ENCODE measurements around the gene PRTN3.

The PRTN3 gene

DNA sequence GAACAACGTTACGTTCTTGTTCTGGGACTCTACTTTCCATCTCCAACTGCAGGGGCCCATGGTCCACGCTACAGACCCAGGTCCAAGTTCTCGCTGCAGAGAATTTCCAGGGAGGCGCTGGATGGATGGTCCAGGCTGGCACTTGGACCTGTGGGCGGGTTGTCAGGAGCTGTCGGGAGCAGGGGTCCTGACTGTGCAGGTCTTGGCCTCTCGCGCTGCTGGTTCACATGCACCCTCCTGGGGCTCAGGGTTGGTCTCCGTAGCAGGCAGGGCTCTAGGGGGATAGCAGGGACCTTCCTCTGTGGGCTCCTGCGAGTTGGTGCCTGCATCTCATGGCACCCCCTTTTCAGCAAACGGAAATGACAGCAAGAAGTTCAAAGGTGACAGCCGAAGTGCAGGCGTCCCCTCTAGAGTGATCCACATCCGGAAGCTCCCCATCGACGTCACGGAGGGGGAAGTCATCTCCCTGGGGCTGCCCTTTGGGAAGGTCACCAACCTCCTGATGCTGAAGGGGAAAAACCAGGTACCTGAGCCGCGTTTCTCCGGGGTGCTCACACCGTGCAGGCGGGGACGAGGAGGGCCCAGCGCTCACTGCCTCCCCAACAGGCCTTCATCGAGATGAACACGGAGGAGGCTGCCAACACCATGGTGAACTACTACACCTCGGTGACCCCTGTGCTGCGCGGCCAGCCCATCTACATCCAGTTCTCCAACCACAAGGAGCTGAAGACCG is 36.9 kb upstream of the PRTN3 start:
- DNase-seq = no peak

DNA sequence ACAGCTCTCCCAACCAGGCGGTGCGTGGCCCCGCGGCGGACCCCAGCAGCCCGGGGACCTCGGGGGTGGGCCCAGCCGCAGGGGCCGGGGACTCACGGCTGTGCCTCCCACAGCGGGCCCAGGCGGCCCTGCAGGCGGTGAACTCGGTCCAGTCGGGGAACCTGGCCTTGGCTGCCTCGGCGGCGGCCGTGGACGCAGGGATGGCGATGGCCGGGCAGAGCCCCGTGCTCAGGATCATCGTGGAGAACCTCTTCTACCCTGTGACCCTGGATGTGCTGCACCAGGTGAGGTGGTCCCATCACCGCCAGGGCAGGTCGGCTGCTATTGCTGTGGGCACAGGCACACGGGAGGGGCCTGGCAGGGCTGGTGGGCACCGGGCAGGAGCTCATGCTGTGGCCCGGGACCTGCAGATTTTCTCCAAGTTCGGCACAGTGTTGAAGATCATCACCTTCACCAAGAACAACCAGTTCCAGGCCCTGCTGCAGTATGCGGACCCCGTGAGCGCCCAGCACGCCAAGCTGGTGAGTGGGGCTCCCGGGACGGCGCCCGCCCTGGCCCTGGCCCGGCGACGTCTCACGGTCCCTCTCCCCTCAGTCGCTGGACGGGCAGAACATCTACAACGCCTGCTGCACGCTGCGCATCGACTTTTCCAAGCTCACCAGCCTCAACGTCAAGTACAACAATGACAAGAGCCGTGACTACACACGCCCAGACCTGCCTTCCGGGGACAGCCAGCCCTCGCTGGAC is 36.2 kb upstream of the PRTN3 start:
- no peak for DNase-seq

DNA sequence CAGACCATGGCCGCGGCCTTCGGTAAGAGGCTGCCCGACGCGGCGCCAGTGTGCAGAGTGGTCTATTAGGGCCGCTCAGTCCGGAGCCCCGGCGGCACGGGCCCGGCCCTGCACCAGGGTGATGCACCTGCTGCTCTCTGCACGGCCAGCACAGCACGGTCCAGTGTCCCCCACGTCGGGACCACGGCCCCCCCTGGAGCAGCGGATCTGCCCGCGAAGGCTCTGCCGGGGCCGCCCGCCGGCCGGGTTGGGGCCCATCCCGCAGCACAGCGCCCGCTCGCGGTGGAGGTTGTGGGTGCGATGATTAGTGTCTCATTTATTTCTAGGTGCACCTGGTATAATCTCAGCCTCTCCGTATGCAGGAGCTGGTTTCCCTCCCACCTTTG is 35.6 kb upstream of the PRTN3 start:
- no peak for DNase-seq

DNA sequence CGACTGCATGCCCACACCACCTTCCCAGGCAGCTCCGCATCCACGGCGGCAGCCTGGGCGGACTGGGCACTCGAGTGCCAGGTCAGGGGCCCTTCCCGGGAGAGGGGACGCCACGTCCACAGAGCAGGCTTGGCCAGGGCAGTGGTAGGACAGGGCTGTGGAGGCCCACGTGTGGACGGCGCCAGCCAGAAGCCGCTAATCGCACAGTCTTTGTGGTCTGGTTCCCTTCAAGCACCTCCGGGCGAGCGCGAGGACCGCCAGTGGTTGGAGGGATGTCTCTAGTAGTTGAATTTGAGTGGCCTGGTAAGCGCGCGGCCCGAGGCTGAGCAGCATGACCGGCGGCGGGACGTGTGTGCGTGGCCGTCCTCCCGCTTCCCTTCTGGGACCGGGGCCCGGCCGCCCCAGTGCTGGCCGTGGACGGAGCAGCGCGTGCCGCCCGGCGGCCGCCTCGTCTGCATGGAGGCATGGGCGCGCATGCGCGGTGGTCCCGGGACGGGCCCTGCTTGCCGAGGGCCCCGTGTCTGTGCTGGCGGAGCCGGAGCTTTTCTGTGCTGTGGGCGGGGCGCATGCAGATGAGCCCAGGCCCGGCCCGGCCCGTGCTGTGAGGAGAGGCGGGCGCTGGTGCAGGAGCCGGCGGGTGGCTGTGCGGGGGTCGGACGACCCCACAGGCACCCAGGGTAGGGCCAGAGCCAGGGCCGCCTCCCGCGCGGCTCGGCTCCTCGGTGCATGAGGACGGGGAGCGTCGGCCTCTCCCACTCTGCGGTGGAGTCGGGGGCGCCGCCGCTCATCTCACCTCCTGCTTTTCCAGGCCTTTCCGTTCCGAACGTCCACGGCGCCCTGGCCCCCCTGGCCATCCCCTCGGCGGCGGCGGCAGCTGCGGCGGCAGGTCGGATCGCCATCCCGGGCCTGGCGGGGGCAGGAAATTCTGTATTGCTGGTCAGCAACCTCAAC is 34.9 kb upstream of the PRTN3 start:
- DNase-seq = no peak

DNA sequence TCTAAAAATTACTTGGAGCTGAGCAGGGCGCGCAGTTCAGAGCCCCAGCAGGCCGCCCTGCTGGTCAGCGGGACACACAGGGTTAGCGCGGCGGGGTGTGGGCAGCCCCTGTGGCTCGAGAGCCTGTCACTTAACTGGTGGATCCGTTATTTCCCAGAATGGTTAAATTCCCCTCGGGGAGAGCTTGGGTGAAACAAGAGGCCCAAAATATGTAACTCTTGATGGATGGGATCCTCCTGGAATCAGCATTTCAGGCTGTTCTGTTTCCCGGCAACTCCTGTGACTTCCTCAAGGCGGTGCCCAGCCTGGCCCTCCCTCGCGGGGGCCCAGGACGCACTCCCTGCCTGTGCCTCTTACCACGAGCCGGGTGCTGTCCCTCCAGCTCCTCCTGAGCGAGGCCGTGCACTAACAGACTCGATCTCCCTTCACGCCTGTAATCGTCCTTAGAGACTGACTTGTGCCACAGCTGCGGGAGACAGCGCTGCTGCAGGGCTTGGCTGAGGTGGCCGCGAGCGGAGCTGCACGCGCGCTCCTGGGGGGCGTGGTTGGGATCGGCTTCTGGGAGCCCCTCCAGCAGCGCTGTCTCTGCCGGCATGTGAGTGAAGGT is 33.9 kb upstream of the PRTN3 start:
- no peak for DNase-seq

DNA sequence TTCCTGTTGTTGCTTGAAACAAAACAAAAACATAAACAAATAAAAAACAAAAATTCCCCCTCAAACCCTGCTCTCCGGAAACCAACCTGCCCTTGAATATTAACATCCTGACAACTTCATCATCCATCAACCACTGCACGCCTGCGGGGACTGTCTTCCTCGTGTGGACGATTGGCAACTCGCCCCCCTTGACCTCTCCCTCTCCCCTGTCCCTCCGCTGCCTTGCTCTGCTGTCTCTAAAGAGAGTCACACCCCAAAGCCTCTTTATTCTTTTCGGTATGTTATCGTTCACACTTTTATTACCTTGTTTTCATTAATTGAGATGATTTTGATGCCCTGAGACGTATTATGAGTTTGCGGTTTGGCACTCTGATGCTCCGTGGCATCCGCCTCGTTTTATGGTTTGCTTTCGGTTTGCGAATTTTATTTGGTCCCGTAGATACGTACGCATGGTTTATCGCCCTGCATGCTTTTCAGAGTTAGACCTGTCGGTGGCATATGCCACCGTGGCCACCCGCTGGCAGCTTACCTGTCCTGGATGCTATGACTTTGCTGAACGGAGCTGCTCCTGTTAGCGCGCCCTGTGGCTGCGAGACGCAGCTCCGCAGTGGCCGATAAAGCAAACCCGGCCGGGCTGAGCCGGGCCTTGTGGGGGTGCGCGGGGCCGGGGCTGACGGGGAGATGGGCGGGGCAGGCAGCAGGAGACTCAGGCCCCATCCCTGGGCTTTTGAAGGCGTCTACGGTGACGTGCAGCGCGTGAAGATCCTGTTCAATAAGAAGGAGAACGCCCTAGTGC is 33.0 kb upstream of the PRTN3 start:
- DNase-seq = no peak

DNA sequence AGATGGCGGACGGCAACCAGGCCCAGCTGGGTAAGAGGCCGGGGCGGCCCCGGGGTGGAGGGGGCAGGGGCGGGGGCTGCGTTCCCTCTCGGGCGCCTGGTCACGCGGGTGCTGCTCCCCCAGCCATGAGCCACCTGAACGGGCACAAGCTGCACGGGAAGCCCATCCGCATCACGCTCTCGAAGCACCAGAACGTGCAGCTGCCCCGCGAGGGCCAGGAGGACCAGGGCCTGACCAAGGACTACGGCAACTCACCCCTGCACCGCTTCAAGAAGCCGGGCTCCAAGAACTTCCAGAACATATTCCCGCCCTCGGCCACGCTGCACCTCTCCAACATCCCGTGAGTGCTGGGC is 32.4 kb upstream of the PRTN3 start:
- DNase-seq = no peak

DNA sequence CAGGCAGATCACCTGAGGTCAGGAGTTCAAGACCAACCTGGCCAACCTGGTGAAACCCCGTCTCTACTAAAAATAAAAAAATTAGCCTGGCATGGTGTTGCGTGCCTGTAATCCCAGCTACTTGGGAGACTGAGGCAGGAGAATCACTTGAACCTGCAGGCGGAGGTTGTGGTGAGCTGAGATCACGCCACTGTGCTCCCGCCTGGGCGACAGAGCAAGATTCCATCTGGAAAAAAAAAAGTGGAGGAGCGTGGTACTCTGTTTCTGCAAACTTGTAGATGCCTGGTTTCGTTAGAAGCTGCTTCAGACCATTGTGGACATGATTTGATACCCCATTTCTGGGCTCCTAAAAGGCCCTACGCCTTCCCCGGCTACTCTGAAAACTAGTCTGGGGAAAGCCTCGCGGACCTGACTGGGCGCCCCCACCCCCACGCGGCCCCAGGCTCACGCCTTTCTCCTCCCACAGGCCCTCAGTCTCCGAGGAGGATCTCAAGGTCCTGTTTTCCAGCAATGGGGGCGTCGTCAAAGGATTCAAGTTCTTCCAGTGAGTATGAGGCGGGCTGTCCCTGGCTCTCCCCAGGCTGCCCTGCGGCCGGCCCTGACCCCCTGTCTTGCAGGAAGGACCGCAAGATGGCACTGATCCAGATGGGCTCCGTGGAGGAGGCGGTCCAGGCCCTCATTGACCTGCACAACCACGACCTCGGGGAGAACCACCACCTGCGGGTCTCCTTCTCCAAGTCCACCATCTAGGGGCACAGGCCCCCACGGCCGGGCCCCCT is 30.5 kb upstream of the PRTN3 start:
- no peak for DNase-seq

DNA sequence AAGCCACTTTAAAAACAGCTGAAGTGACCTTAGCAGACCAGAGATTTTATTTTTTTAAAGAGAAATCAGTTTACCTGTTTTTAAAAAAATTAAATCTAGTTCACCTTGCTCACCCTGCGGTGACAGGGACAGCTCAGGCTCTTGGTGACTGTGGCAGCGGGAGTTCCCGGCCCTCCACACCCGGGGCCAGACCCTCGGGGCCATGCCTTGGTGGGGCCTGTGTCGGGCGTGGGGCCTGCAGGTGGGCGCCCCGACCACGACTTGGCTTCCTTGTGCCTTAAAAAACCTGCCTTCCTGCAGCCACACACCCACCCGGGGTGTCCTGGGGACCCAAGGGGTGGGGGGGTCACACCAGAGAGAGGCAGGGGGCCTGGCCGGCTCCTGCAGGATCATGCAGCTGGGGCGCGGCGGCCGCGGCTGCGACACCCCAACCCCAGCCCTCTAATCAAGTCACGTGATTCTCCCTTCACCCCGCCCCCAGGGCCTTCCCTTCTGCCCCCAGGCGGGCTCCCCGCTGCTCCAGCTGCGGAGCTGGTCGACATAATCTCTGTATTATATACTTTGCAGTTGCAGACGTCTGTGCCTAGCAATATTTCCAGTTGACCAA is 29.8 kb upstream of the PRTN3 start:
- no peak for DNase-seq

DNA sequence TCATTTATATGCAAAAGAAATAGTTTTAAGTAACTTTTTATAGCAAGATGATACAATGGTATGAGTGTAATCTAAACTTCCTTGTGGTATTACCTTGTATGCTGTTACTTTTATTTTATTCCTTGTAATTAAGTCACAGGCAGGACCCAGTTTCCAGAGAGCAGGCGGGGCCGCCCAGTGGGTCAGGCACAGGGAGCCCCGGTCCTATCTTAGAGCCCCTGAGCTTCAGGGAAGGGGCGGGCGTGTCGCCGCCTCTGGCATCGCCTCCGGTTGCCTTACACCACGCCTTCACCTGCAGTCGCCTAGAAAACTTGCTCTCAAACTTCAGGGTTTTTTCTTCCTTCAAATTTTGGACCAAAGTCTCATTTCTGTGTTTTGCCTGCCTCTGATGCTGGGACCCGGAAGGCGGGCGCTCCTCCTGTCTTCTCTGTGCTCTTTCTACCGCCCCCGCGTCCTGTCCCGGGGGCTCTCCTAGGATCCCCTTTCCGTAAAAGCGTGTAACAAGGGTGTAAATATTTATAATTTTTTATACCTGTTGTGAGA is 29.2 kb upstream of the PRTN3 start:
- DNase-seq = no peak

DNA sequence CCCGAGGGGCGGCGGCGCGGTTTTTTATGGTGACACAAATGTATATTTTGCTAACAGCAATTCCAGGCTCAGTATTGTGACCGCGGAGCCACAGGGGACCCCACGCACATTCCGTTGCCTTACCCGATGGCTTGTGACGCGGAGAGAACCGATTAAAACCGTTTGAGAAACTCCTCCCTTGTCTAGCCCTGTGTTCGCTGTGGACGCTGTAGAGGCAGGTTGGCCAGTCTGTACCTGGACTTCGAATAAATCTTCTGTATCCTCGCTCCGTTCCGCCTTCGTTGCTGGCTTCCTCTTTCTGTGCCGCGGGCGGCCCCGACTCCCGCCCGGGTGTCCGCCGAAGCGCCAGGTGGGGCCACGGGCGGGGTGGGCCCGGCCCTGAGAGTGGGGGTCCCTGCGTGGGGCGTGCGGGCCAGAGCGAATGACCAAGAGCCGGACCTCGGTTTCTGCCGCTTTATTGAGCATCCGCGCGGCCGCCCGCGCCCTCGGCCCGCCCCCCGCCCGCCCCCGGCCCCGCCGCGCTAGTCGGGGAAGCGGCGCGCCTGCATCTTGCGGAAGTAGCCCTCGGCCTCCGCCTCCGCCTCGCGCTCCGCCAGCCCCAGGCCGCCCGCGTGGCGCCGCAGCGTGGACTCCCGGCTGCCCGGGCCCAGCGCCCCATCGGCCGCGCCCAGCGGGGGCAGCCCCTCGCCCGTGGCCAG is 28.6 kb upstream of the PRTN3 start:
- no peak for DNase-seq

DNA sequence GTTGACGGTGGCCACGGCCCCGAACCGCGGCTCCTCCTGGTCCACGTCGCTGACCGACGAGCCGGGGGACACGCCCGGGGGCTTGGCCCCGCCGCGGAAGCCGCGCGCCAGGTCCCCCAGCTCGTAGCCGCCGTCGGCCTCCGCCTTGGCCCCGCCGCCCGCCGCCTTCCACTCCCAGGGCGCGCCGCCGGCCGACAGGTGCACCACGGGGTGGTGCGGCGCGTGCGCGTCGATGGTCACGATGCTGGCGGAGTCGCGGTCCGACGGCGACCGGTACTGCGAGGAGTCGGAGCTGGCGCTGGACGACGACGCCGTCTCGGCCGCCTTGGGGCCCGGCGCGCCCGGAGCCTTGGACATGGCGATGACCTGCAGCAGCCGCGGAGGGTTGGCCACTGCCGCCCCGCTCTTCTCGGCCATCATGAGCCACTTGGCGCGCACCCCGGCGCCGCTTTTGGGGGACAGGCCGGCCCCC is 28.0 kb upstream of the PRTN3 start:
- no peak for DNase-seq

DNA sequence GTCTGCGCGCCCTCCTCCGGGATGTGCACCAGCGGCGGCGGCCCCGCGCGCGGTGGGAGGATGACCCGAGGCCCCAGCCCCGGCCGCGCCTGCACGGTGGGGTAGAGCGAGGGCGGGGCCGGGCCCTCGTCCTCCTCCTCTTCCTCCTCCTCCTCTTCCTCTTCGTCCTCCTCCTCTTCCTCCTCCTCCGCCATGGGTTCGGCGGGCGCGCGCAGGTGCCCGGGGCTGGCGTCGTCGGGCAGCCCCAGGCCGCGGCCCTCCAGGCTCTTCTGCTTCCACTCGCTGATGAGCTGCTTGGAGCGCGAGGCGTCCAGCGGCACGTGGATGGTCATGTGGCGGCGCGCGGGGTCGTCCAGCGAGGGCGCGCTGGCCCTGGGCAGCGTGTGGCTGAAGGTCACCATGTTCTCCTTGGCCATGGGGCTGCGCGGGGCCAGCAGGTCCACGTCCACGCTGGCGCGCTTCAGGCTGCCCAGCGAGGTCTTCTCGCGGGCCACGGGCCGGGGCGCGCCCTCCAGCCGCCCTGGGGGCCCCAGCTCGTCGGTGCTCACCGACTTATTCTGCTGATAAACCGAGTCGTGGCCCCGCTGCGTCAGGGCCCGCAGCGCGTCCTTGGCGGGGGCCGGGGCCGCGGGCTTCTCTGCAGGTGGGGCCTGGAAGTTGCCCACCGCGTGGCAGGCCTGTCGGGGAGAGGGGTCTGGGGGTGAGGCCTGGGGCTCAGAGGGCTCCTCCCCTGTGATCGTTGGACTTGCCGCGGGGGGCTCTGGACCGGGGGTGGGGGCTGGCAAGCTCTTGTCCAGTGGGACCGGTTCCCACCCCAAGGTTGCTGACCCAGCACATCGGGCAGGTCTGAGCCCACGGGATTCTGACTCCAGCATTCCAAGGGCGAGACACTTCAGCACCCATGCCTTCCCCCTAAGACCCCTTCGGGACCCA is 27.3 kb upstream of the PRTN3 start:
- no peak for DNase-seq

DNA sequence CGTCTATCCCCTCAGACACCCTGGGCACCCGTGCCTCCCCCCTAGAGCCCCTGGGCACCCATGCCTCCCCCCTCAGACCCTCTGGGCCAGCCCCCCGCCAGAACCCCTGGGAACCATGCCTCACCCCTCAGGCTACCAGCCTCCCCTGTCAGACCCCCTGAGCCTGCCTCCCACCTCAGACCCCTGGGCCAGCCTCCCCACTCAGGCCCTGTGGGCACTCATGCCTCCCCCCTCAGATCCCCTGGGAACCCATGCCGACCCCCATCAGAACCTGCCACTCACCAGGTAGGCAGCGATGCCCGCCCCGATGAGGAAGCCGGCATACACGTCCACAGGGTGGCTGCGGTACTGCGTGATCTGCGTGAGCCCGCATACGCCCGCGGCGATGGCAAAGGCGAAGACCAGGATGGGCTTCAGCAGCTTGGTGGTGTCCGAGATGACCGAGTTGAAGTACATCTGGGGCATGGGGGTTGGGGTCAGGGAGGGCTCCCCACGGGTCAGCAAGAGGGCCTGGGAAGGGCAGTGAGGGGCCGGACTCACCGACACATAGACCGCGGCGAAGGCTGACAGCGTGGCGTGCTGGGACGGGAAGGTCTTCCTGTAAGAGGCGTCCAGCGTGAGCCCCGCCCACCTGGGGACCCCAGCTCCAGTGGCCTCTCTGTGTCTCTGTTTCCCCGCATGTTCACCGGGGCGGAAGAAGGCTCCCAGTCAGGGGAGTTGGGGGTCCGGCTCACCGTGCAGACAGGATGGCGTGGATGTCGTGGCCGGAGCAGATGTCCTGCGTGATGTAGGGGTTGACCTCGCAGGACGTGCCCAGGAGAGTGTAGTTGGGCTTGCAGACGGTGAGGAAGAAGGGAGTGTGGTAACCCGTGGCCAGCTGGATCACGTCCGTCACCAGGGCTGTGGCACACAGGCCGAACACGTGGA is 26.4 kb upstream of the PRTN3 start:
- no peak for DNase-seq

DNA sequence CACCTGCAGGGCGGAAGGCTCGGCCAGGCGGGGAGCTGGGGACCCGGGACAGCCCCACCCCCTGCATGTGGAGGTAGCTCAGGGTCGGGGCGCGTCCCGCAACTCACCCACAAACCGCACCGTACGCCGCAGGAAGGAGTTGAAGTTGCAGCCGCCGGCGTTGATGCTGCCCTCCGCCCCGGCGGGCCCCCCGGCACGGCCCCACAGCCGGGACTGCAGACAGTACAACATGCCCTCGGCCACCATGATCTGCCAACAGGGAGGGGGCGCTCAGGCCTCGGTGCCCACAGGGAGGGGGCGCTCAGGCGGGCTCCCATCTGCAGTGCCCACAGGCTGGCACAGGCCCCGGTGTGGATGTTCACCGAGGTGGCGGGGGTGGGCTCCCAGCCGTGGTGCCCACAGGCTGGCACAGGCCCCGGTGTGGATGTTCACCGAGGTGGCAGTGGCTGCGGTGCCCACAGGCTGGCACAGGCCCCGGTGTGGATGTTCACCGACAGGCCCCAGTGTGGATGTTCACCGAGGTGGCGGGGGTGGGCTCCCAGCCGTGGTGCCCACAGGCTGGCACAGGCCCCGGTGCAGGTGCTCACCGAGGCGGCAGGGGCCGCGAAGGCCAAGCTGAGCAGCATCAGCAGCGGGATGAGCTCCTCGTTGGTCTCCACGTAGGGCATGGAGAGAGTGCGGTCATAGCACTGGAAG is 25.6 kb upstream of the PRTN3 start:
- DNase-seq = no peak

DNA sequence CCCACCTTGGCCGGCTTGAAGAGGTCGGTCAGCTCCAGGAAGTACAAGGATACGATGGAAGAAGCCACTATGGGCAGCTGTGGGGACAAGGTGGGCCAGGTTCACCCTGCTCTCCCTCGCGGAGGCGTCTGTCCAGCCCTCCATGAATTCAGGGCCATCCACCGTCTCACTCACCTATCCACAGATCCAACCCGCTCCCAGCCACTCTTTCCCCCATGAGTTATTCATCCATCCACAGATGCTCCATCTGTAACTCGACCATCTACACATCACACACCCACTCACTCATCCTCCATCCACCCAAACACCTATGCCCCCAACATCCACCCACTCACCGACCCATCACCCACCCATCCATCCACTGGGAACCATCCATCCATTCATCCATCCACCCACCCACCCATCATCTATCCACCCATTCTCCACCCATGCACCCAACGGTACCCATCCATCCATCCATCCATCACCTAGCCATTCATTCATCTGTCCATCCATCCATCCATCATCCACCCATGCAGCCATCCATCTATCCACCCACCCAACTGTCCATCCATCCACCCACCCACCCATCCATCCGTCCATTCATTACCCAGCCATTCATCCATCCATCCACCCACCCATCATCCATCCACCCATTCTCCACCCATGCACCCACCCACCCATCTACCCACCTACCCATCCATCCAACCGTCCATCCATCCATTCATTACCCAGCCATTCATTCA is 24.9 kb upstream of the PRTN3 start:
- no peak for DNase-seq

Data from NCI-H1930 (cell line).